NCI-H1092 treated with DMSO at 0.1 percent for 48 hours (cell line): ENCODE results near the gene SCN9A.
"Not testable (repeated sequence)": the region's sequence is repeated elsewhere in the genome, so short reads cannot be mapped to it uniquely, and the experiment has no call there.

ENCODE experiments used
- DNase-seq: peaks from one replicate; lab custom pipeline; 2025; lab: John Stamatoyannopoulos, UW

SCN9A gene

GRCh38 chr2:166375736-166376487, at the start of gene SCN9A:
SCN9A (minus strand) TSS chr2:166375944; CDS start chr2:166311756, 64,188 bp downstream.
- peak; percentile 84 for DNase-seq

GRCh38 chr2:166424841-166425240, 49.1 kb upstream of the SCN9A start:
- no peak for DNase-seq

DNA sequence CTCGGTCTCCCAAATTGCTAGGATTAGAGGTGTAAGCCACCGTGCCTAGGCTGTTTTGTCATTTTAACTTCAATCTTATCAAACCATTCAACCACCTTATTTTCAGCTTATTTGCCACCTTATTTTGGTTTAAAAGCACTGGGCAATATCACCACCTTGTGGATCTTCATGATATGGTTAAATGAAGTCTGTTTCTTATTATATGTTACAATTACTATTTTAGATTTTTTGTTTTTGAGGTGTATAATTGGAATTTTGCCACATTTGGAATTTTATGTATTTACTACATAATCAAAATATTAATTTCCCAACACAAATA, 43.8 kb upstream of the SCN9A start:
- DNase-seq: peak; percentile 22

GRCh38 chr2:166418853-166419615, 43.3 kb upstream of the SCN9A start:
- DNase-seq: no peak

DNA sequence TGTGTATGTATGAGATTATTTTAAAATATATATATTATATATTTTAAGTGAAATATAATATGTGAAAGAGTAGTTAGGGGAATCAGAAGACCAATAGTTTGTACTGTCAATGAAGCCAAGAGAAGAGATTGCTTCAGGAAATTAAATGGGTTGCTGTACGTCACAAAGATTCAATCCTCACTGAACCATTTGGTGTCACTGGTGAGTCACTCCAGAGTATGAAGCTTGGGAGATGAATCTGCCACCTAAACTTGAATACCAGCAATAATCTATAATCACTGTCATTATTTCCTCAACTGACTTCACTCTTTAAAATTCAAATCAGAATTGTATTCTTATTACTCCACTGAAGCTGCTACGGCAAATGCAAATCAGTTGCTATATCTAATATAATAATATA, 41.9 kb upstream of the SCN9A start:
- DNase-seq: peak; percentile 29

DNA sequence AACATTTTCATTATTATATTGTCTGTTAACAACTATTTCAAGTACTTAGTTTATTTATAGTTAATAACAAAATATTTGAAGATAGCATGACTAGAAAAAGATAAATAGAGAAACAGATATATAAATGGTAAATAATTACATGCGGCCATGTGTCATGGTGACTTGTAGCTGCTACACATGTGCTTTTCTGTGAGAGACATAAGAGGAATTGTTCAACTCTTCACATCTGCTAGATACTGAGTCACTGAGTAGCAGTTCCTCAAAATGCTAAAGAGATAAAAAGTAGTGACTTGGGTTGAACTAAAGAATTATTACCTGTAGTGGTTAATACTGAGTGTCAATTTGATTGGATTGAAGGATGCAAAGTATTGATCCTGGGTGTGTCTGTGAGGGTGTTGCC, 37.5 kb upstream of the SCN9A start:
- DNase-seq: no peak

- no peak for DNase-seq
These were observed 35.9 kb upstream of the SCN9A start for GRCh38 chr2:166411473-166412230.

DNA sequence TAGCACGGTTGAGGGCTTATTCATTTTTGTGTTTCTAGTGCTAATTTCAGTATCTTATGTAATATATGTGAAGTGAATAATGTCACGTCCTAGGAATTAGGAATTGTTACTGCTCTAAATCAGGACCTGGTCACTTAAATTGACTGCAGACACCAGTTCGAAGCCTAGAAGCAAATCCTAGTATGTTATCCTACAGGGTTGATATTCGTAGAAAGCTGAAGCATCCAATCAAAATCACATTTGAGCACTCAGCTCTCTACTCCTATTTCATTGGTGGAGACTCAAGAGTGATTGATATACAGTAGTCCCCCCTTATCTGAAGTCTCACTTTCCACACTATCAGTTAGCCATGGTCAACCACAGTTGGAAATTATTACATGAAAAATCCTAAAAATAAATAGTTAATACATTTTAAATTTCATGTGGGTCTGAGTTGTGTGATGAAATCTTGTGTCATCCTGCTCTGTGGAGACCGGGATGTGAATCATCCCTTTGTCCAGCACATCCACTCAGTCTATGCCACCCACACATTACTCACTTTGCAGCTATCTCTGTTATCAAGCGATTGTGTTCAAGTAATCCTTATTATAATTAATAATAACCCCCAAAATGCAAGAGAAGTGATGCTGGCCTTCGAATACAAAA, 35.2 kb upstream of the SCN9A start:
- no peak for DNase-seq

DNA sequence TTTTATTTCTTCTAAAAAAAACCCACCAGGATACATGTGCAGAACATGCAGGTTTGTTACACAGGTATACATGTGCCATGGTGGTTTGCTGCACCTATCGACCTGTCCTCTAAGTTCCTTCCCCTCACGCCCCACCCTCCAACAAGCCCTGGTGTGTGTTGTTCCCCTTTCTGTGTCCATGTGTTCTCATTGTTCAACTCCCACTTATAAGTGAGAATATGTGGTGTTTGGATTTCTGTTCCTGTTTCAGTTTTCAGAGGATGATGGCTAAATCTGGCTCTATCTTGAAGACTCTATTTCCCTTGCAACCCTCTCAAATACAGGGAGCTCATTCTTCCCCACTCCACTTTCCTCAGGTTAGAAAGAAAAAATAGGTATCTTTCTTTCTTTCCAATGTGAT, 32.0 kb upstream of the SCN9A start:
- not testable (repeated sequence) for DNase-seq

DNA sequence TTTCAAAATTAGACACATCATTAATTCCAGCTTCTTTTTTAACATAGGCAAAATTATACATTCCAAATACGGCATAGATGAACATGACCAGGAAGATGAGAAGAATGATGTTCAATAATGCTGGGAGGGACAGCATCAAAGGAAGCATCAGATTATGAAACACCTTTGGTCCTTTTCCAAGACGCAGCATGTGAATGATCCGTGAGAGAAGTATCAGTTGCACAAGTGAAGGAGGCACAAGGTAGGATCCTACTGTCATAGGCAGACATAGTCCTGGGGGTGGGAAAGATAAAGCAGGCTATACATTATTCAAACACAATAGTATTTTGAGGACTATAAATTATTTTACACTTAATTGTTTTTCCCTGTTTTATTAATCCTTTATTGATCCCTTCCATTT, 30.6 kb upstream of the SCN9A start:
- DNase-seq: no peak

DNA sequence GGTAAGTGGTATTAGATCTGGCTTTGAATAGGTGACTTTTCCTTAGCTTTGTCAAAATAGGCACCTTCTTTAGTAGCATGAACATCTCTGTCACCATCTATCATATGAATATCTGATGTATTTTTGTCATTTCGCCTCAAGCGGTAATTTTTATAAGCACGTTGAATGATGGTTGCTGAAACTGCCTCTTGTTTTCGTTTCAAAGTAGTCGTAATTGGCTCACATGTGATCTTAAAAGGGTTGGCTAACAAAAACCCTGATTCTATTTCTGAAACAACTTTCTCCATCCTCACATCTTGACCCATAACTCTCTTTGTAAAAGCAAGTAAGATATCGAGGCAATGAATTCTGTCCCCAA, 29.8 kb upstream of the SCN9A start:
- no peak for DNase-seq

DNA sequence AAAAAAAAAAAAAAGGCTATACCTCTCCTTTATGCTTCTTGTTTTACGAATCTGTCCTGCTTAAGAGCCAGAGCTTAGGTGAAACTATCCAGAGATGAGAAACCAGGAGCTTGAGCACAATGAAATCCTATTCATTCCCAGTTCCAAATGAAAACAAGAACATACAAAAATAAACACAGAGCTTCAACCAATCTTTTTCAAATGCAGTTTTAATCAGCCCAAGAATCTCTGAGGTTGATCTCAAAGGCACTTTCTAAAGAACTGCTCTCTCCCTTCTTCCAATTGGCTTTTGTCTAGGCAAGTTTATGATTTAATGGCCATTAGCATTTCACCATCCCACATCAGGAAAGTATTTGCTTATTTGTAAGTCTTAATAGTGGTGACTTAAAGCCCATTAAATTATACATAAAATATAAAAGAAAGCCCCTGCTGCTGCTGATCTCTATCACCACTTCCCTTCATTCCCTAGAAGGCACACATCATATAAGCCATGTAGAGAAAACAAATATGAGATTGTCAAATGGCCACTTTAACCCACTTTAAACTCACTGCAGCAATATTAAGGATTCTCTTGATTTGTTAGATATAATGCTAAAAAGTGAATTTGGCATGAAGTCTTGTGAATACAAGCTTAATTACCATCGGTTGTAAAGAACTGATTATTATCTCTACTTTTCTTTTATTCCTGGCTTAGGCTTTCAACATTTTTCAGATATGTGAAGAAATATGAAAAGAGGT, 29.3 kb upstream of the SCN9A start:
- DNase-seq: no peak

GRCh38 chr2:166394245-166394644, 18.5 kb upstream of the SCN9A start:
- no peak for DNase-seq

GRCh38 chr2:166393008-166393407, 17.3 kb upstream of the SCN9A start:
- DNase-seq: no peak

GRCh38 chr2:166388481-166389070, 12.8 kb upstream of the SCN9A start:
- no peak for DNase-seq

DNA sequence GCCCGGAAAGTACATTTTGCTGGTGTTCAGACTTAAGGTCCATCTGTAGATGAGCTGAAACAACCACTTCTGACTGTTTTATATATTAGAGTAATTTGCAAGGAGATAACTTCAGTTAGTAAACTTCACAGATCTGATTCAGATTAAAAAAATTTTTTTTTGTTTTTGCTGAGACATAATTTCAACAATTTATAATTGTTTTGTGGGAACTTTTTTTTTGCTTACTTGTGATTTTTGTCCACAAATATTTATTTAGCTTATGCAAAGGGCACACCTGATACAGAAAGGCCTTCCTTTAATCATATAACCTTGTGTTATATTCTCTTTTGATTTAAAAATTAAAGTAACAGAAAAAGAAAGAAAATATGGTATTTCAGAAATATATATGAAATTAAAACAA, 9.6 kb upstream of the SCN9A start:
- DNase-seq: no peak

DNA sequence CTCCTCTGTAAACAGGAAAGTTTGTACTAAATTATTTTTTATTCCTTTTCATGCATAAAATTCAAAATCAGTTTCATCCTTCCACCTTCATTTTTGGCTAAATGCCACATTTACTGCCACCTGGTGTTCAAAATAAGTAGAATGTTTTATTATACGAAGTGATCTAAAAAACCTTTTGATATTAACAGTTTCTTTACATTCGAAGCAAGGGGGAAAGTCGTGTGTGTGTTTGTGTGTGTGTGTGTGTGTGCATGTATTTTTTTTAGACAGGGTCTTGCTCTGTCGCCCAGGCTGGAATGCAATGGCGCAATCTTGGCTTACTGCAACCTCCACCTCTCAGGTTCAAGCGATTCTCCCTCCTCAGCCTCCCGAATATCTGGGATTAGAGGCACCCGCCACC, 9.0 kb upstream of the SCN9A start:
- DNase-seq: peak; percentile 6

GRCh38 chr2:166382448-166382847, 6.7 kb upstream of the SCN9A start:
- DNase-seq: no peak

- no peak for DNase-seq
These were observed 4.9 kb upstream of the SCN9A start for GRCh38 chr2:166380615-166381014.

DNA sequence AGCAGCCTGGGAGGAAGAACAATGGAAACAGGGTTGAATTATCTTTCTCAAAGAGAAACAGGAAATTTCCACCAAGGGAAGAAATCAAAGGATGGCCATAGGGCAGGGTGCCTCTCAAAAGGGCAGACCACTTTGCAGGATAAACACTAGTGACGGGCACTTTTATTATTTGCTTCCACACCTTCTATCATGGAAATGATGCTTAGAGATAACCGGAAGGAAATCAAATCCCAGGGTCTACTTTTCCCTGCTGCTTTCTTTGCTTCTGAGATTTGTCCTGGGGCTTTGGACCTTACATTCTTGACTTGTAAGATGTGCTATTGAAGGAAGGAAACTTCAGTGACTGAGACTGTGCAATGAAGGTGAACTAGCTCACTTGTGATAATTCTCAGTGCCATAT, 1.1 kb upstream of the SCN9A start:
- no peak for DNase-seq

- DNase-seq: no peak
These were observed 714 bp upstream of the SCN9A start for GRCh38 chr2:166376488-166376828.
